Measurements from ENCODE around the gene MS4A6A.
"Not testable (repeated sequence)": the region's sequence is repeated elsewhere in the genome, so short reads cannot be mapped to it uniquely, and the experiment has no call there.

MS4A6A gene, protein sequence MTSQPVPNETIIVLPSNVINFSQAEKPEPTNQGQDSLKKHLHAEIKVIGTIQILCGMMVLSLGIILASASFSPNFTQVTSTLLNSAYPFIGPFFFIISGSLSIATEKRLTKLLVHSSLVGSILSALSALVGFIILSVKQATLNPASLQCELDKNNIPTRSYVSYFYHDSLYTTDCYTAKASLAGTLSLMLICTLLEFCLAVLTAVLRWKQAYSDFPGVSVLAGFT

GRCh38 chr11:60182541-60183330 lies at the start of gene MS4A6A:
TSS of gene MS4A6A (minus strand) at chr11:60183083. CDS start at chr11:60181727, 1,356 bp downstream.
- no peak for DNase-seq (ENCODE audit: low read depth in 2 of 2)

DNA sequence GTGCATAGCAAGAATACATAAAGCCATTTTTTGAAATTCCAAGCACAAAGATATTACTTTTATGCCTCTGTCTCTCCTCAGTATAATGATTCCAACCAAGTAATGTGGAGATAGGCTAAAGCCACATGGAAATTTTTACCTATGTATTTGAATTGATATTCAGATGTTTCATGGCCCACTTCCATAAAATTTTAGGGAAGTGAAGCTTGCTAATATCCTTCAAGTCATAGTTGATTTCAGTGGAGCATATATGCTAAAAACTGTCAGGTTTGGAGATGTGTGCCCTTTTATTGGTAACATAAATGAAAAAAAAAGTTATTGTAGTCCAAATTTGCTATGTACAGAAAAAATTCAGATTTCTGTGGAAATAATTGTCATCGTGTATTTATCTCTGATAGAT lies 47.8 kb upstream of the MS4A6A start:
- no peak for DNase-seq (ENCODE audit: low read depth in 2 of 2)

DNA sequence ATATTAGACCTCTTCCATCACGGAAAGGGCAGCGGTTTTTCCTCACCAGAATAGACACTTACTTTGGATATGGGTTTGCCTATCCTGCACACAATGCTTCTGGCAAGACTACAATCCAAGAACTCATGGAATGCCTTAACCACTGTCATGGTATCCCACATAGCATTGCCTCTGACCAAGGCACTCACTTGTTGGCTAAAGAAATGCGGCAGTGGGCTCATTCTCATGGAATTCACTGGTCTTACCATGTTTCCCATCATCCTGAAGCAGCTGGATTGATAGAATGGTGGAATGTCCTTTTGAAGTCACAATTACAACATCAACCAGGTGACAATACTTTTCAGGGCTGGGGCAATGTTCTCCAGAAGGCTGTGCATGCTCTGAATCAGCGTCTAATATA lies 39.3 kb upstream of the MS4A6A start:
- no peak for DNase-seq (ENCODE audit: low read depth in 2 of 2)

- no peak for DNase-seq (ENCODE audit: low read depth in 2 of 2)
Measured at GRCh38 chr11:60221692-60222091, 38.8 kb upstream of the MS4A6A start.

DNA sequence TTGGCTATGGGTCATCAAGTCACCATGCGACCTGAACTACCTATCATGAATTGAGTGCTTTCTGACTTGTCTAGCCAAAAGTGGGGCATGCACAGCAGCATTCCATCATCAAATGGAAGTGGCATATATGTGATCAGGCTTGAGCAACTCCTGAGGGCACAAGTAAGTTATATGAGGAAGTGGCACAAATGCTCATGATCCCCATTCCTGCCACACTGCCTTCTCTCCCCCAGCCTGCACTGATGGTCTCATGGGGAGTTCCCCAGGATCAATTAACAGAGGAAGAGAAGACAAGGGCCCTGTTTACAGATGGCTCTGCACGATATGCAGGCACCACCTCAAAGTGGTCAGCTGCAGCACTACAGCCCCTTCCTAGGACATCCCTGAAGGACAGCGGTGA lies 38.3 kb upstream of the MS4A6A start:
- no peak for DNase-seq (ENCODE audit: low read depth in 2 of 2)

- no peak for DNase-seq (ENCODE audit: low read depth in 2 of 2)
Measured at GRCh38 chr11:60214386-60214785, 31.5 kb upstream of the MS4A6A start.

GRCh38 chr11:60211206-60211605 lies 28.3 kb upstream of the MS4A6A start:
- no peak for DNase-seq (ENCODE audit: low read depth in 2 of 2)

DNA sequence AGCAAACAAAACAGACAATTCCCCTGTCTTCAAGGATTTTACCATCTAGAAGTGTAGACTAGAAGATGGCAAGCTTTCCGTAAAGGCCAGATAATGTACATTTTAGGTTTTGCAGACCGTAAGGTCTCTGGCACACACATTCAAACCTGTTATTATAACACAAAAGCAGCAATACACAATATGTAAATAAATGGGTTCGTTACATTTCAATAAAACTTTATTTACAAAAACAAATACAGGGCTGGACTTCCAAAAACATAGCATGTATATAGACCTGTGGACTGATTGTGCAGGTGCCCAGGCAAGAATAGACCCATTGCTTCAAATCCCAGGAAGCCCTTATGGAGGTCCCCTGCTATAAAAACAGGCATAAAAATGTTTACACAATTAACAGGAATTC lies 27.1 kb upstream of the MS4A6A start:
- DNase-seq (ENCODE audit: low read depth in 2 of 2) = no peak

DNA sequence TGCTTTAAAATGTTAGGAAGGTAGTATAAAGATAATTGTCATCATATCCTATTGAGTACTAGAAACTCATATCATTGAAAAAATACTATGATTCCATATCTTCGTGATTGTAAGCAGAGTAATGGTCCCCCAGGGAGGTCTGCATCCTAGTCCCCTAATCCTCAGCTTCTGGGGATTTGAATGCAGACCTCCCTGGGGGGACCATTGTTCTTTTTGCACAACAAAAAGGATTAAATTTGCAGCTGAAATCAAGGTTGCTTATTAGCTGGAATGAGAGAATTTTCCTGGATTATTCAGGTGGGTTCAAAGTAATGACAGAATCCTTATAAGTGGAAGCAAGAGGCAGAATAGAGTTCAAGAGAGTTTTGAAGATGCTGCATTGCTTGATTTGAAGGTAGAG lies 26.1 kb upstream of the MS4A6A start:
- DNase-seq (ENCODE audit: low read depth in 2 of 2) = no peak

DNA sequence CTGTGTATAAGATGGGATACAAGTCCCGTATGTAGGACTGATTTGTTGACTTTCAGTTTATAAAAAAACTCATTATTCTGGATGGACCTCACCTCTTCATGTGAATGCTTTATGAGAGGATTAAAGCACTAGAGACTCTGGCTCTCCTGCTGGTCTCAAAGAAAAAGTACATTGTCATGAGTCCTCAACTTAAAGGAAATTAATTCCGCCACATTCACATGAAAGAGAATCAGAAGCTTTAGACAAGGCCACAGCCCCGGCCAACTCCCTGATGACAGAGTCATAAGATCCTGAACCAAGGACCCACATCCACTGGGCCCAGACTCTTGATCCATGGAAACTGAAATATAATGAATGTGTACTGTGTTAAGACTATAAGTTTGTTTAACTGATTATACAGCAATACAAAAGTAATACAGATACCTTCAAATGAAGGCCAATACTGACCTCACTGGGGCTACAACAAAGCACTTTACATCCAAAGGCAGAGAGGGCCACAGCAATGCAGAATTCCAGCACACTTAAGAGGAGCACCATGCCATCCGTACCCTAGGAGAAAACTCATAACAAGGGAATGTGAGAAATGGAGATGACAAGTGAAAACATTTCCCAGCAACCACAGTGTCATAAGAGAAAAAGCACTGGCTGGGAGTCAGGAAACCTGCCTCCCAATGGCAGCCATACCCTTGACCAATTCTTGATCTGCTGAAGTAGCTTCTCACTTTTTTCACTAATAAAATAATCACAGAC lies 25.4 kb upstream of the MS4A6A start:
- DNase-seq (ENCODE audit: low read depth in 2 of 2) = no peak

DNA sequence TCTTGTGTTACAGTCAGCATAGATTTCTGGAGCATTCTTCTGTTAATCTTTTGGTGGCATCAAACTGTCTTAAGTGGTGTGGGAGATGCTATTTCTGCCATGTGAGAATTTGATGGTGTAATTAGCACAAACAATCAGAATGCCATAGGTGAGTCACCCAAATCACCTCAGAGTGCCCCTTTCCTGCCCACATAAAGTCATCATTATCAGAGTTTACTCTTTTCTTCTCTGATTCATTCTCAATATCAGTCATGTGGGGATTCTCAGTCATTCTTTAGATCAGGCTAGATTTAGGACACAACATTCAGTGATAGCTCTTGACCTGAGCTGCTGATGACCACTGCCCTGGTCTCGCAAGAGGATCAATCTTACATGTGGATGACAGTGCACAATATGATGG lies 23.7 kb upstream of the MS4A6A start:
- DNase-seq (ENCODE audit: low read depth in 2 of 2) = no peak

DNA sequence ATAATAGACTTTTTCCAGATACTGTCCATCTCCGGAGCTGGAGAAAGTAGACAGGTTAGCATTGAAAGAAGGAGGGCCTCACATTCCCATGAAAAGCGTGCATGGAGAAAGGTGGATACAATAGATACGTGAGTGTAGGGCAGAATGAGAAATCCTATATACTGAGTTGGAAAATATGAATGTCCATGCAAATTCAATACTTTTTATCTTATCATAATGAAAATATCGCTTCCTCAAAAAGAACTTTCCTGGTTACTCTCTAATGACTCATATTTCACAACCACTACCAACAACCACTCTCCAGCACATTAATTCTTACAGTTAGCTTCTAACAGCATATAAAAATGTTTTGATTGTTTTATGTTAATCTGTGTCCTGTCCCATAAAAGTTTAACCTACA lies 22.0 kb upstream of the MS4A6A start:
- no peak for DNase-seq (ENCODE audit: low read depth in 2 of 2)

- DNase-seq (ENCODE audit: low read depth in 2 of 2) = not testable (repeated sequence)
Measured at GRCh38 chr11:60201334-60201733, 18.5 kb upstream of the MS4A6A start.

GRCh38 chr11:60197442-60197841 lies 14.6 kb upstream of the MS4A6A start:
- no peak for DNase-seq (ENCODE audit: low read depth in 2 of 2)

GRCh38 chr11:60195923-60196368 lies 13.1 kb upstream of the MS4A6A start:
- no peak for DNase-seq (ENCODE audit: low read depth in 2 of 2)

GRCh38 chr11:60194511-60194910 lies 11.6 kb upstream of the MS4A6A start:
- no peak for DNase-seq (ENCODE audit: low read depth in 2 of 2)

GRCh38 chr11:60193687-60194433 lies 11.0 kb upstream of the MS4A6A start:
- peak; percentile 43 to 59 for DNase-seq (ENCODE audit: low read depth in 2 of 2)

DNA sequence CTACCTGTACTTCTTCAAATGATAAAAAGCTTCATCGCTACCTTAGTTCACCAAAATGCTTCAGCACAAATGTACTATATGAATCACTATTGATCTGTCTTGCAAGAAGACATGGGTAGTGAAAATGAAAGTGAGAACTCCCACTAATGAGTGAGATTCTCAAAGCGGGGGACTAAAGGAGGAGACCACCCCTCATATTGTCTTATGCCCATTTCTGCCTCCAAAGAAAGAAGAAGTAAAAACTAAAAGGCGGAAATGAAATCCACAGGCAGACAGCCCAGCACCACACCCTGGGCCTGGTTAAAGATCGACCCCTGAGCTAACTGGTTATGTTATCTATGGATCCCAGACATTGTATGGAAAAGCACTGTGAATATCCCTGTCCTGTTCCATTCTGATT lies 9.7 kb upstream of the MS4A6A start:
- DNase-seq (ENCODE audit: low read depth in 2 of 2) = not testable (repeated sequence)

DNA sequence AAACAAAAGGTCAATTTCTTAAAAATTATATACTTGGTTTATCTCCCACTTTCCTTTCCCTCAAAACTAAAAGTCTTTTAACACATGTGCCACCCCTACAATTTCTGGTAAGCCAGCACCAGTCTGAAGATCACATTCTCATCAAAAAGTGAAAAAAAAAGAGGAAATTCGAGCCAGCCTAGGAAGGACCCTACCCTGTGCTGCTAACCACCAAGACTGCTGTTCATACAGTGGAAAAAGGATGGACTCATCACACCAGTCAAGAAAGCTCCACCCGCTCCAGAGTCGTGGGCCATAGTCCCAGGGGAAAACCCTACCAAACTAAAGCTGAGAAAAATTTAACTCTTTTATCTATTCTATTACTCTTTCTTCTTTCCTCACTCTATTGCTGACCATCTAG lies 5.6 kb upstream of the MS4A6A start:
- DNase-seq (ENCODE audit: low read depth in 2 of 2) = not testable (repeated sequence)

GRCh38 chr11:60186128-60186527 lies 3.2 kb upstream of the MS4A6A start:
- DNase-seq (ENCODE audit: low read depth in 2 of 2) = not testable (repeated sequence)

GRCh38 chr11:60185512-60185827 lies 2.6 kb upstream of the MS4A6A start:
- not testable (repeated sequence) for DNase-seq (ENCODE audit: low read depth in 2 of 2)
